ENCODE results near the gene IGF1R. TPM values are rescaled to one million over a fixed set of nuclear protein-coding genes. Genes with fewer than 3 reads are reported as not detected.

Gene IGF1R
- total and polyA plus RNA-seq, 2 experiments from 2014 or later: 10.8 to 42.9 TPM

DNA sequence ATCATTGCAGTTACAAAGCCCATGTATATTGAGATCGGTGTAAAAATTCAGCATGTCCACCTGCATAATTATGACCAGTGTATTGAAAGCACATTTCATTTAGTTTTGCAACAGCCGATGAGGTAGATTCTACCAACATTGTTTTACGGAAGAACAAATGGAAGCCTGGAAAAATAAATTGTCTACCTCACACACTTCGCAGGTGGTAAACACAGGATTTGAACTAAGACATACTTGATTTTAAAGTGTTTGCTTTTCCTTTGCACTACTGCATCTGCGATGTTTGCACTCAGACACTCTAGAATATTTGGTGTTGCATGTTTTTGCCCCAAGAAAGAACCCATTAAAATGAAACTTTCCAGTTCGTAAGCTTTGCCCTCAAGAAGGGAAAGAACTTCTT is 210.8 kb downstream of the IGF1R start:
- H2AFZ ChIP-seq: no peak overlapping the region
- H3K27me3 ChIP-seq: no peaks in the 10 kb centered on the region
- H3K4me1 ChIP-seq (ENCODE audit: insufficient read depth): peaks cover 49% of the 10 kb centered on the region
- TF ChIP-seq EZH2 (IDR thresholded peaks at IDR 0.05; ENCODE audit: borderline replicate concordance): no peak
- TF ChIP-seq, protein P1, sequence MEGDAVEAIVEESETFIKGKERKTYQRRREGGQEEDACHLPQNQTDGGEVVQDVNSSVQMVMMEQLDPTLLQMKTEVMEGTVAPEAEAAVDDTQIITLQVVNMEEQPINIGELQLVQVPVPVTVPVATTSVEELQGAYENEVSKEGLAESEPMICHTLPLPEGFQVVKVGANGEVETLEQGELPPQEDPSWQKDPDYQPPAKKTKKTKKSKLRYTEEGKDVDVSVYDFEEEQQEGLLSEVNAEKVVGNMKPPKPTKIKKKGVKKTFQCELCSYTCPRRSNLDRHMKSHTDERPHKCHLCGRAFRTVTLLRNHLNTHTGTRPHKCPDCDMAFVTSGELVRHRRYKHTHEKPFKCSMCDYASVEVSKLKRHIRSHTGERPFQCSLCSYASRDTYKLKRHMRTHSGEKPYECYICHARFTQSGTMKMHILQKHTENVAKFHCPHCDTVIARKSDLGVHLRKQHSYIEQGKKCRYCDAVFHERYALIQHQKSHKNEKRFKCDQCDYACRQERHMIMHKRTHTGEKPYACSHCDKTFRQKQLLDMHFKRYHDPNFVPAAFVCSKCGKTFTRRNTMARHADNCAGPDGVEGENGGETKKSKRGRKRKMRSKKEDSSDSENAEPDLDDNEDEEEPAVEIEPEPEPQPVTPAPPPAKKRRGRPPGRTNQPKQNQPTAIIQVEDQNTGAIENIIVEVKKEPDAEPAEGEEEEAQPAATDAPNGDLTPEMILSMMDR (IDR thresholded peaks at IDR 0.05; ENCODE audit: poor library complexity): no peak
- TF ChIP-seq EZH2phosphoT487 (IDR thresholded peaks at IDR 0.05; ENCODE audit: low read depth, severe bottlenecking, unreplicated experiment): no peak
- H3K27ac ChIP-seq: peak overlapping the region; percentile 5
- H3K9me3 ChIP-seq (ENCODE audit: low read depth): no peaks in the 10 kb centered on the region
- H3K4me3 ChIP-seq: no peak overlapping the region
- DNase-seq (ENCODE audit: low spot score): no peak
- peaks cover 90% of the 10 kb centered on the region for H3K79me2 ChIP-seq
- no peak overlapping the region for H3K4me2 ChIP-seq
- no peaks in the 10 kb centered on the region for H3K9me2 ChIP-seq (replicated peaks; ENCODE audit: insufficient read depth)
- no peaks in the 10 kb centered on the region for H3K36me3 ChIP-seq (replicated peaks; ENCODE audit: insufficient read depth, low read depth)
- peaks cover 13% of the 10 kb centered on the region for H4K20me1 ChIP-seq (ENCODE audit: insufficient read depth, poor library complexity, severe bottlenecking)
- 83% methylated on average over 6 of the region's 6 CpGs for WGBS (ENCODE audit: low lambda C conversion rate, missing lambda C conversion rate)

DNA sequence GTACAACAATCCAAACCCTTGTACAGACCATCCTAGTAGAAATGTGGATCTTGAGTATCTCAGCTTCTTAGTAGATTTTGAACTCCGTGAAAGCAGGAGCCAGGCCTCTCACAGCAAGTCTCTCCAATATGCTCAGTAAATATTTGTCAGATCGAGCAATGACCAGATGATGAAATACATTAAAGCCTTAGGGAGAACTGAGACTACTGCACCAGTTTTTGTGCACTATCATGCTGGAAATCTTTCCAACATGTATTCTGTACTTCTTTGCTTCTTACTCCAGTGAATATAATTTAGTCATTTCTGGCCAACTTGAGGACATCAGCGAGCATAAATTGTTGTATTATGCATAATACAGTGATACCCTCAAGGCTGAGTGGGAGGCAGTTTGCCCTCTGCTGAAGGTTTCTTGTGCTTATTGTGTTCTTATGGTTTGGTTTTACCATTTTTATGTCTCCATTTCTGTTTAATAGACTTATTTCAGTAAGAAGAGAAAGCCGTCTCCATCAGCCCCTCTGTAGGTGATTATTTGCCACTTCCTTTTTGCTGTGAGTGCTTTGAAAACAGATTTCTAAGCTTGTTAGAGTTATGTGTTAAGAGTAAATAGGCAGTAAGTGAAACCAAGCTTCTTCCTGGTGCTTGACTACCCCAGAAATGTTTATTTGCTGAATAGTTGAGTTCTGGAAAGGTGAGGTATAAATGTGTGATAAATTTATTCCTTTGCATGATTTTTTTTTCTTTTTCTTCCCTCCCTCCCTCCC is 212.1 kb downstream of the IGF1R start:
- Histone ChIP-seq H3K4me1 (ENCODE audit: insufficient read depth) (peaks cover 40% of the 10 kb centered on the region), H3K9me3 (ENCODE audit: low read depth) (no peaks in the 10 kb centered on the region), H3K36me3 (replicated peaks; ENCODE audit: insufficient read depth, low read depth) (no peaks in the 10 kb centered on the region), H3K9me2 (replicated peaks; ENCODE audit: insufficient read depth) (no peaks in the 10 kb centered on the region), H3K27ac (peak overlapping the region; percentile 53), H3K4me2 (peak overlapping the region; percentile 6), H3K4me3 (no peak overlapping the region), H3K79me2 (peaks cover 90% of the 10 kb centered on the region), H2AFZ (no peak overlapping the region), H4K20me1 (ENCODE audit: insufficient read depth, poor library complexity, severe bottlenecking) (peaks cover 13% of the 10 kb centered on the region), H3K27me3 (no peaks in the 10 kb centered on the region)
- no peak for DNase-seq (ENCODE audit: low spot score)
- WGBS (ENCODE audit: low lambda C conversion rate, missing lambda C conversion rate): 61% methylated on average over 4 of the region's 4 CpGs
- no peak for TF ChIP-seq EZH2phosphoT487 (IDR thresholded peaks at IDR 0.05; ENCODE audit: low read depth, severe bottlenecking, unreplicated experiment)
- TF ChIP-seq, protein P1 (IDR thresholded peaks at IDR 0.05; ENCODE audit: poor library complexity): no peak

DNA sequence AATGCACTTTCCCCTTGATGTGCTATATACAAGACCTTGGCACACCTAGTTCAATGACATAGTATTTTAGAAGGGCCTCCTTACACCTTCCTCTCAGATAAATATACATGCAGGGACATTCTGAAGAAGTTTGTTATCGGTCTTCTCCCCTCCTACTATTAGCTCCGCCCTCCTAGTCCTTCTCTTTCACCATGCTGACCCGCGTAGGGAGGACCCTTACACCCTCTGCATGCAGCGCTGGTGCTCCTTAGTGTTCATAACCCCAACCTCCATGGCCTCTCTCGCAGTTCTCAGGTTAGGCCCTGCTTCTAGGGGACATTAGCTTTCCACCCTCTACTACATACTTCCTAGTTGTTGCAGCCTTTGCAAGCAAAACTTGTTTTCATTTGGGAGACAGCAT is 212.8 kb downstream of the IGF1R start:
- Histone ChIP-seq H3K4me3 (no peak overlapping the region), H3K27ac (no peak overlapping the region), H3K79me2 (peaks cover 90% of the 10 kb centered on the region), H2AFZ (no peak overlapping the region), H3K4me2 (peak overlapping the region; percentile 6), H3K36me3 (replicated peaks; ENCODE audit: insufficient read depth, low read depth) (no peaks in the 10 kb centered on the region), H3K9me3 (ENCODE audit: low read depth) (no peaks in the 10 kb centered on the region), H3K27me3 (no peaks in the 10 kb centered on the region), H4K20me1 (ENCODE audit: insufficient read depth, poor library complexity, severe bottlenecking) (peaks cover 7% of the 10 kb centered on the region), H3K4me1 (ENCODE audit: insufficient read depth) (peaks cover 34% of the 10 kb centered on the region), H3K9me2 (replicated peaks; ENCODE audit: insufficient read depth) (no peaks in the 10 kb centered on the region)
- no peak for DNase-seq (ENCODE audit: low spot score)
- WGBS (ENCODE audit: low lambda C conversion rate, missing lambda C conversion rate): 78% methylated on average over 6 of the region's 6 CpGs
- TF ChIP-seq EZH2 (IDR thresholded peaks at IDR 0.05; ENCODE audit: borderline replicate concordance) (no peak), EZH2phosphoT487 (IDR thresholded peaks at IDR 0.05; ENCODE audit: low read depth, severe bottlenecking, unreplicated experiment) (no peak)
- TF ChIP-seq, protein P1 (IDR thresholded peaks at IDR 0.05; ENCODE audit: poor library complexity): no peak
